CD8-positive, alpha-beta memory T cell (primary cell): ENCODE measurements around the gene PGBD2. TPM values are rescaled to one million over a fixed set of nuclear protein-coding genes. Genes with fewer than 3 reads are reported as not detected.

Experiments used
- CTCF ChIA-PET: fragments of 350-600 bp; sonication (Branson Sonifier 250); formaldehyde crosslinking; loops from one replicate; lab custom pipeline; 2021; ENCODE audit warnings: antibody characterized with exemption; lab: Charles Lee
- POLR2A ChIA-PET: fragments of 350-600 bp; sonication (Branson Sonifier 250); formaldehyde crosslinking; loops from one replicate; lab custom pipeline; 2021; ENCODE audit warnings: antibody characterized with exemption; lab: Charles Lee
- DNase-seq, 5 donors: peaks; one replicate each; pipeline versions ENCODE4 v3.0.0 to v3.0.0-alpha.2; 2020 to 2022; ENCODE audit warnings: mixed read lengths in 1 of 5
- H3K27ac ChIP-seq: one replicate; pipeline ENCODE4 v1.7.0; 2013; ENCODE audit warnings: low read depth, mild to moderate bottlenecking, low read length, moderate library complexity
- H3K27me3 ChIP-seq: 2 replicates; pipeline ENCODE4 v1.7.0; 2013; ENCODE audit warnings: low read length, mild to moderate bottlenecking; ENCODE audit not compliant: insufficient read depth, poor library complexity, severe bottlenecking
- H3K36me3 ChIP-seq: 2 replicates; pipeline ENCODE4 v1.7.0; 2013; ENCODE audit warnings: mild to moderate bottlenecking, low read length, moderate library complexity; ENCODE audit not compliant: insufficient read depth
- H3K4me1 ChIP-seq: 2 replicates; pipeline ENCODE4 v1.7.0; 2013; ENCODE audit warnings: mild to moderate bottlenecking, low read length, moderate library complexity; ENCODE audit not compliant: insufficient read depth
- H3K4me3 ChIP-seq: 2 replicates; pipeline ENCODE4 v1.7.0; 2013; ENCODE audit warnings: mild to moderate bottlenecking, low read length
- H3K9me3 ChIP-seq: 2 replicates; pipeline ENCODE4 v1.7.0; 2013; ENCODE audit warnings: mild to moderate bottlenecking, low read length
- H3K27ac Mint-ChIP-seq, 8 donors: one replicate each; pipeline ENCODE4 v1.8.0; 2020 to 2021; ENCODE audit warnings: mixed read lengths in 8 of 8, mild to moderate bottlenecking in 6 of 8, inconsistent platforms in 3 of 8, moderate library complexity in 3 of 8
- H3K27me3 Mint-ChIP-seq, 2 donors: one replicate each; pipeline ENCODE4 v1.8.0; 2020 to 2021; ENCODE audit warnings: mixed read lengths in 2 of 2, mild to moderate bottlenecking in 1 of 2, moderate library complexity in 1 of 2
- H3K36me3 Mint-ChIP-seq, 3 donors: one replicate each; pipeline ENCODE4 v1.8.0; 2020 to 2021; ENCODE audit warnings: mixed read lengths in 3 of 3, inconsistent platforms in 1 of 3, mild to moderate bottlenecking in 1 of 3
- H3K4me1 Mint-ChIP-seq, 3 donors: one replicate each; pipeline ENCODE4 v1.8.0; 2020 to 2021; ENCODE audit warnings: mixed read lengths in 3 of 3, inconsistent platforms in 1 of 3, mild to moderate bottlenecking in 1 of 3
- H3K4me3 Mint-ChIP-seq, 7 donors: one replicate each; pipeline ENCODE4 v1.8.0; 2020 to 2021; ENCODE audit warnings: mixed read lengths in 7 of 7, mild to moderate bottlenecking in 6 of 7, moderate library complexity in 4 of 7, inconsistent platforms in 2 of 7
- H3K9me3 Mint-ChIP-seq, 5 donors: one replicate each; pipeline ENCODE4 v1.8.0; 2020 to 2022; ENCODE audit warnings: mixed read lengths in 5 of 5, mild to moderate bottlenecking in 3 of 5, moderate library complexity in 2 of 5, inconsistent platforms in 1 of 5
- polyA plus RNA-seq: library from polyadenylated mRNA; unstranded; fragments of 300-500 nt; fragmentation: Illumina TruSeq; gene quantifications from one replicate; pipeline ENCODE4 v1.2.3, GENCODE V29; 2021
- total RNA-seq, 2 experiments: library from RNA; stranded (reverse); gene quantifications; one replicate each; pipeline ENCODE4 v1.2.3, GENCODE V29; 2021

The PGBD2 gene
- 1 to 10 TPM; 7.0 to 8.1 TPM for total RNA-seq
- 13.7 TPM for polyA plus RNA-seq

GRCh38 chr1:248906009-248906752 lies at the start of gene PGBD2:
PGBD2 (plus strand) TSS chr1:248906235; CDS start chr1:248913863, 7,628 bp downstream.
- Histone ChIP-seq H3K9me3 (no peaks in the 10 kb centered on the region), H3K27me3 (no peaks in the 10 kb centered on the region), H3K4me1 (peaks cover 16% of the 10 kb centered on the region), H3K4me3 (peak within 1 kb of the TSS; percentile 72), H3K27ac (peak within 1 kb of the TSS; percentile 87), H3K36me3 (no peaks in the 10 kb centered on the region)
- peak within 1 kb of the TSS; percentile 87 to 99 (median 97) for H3K4me3 Mint-ChIP-seq
- peaks cover 0 to 6% of the 10 kb centered on the region in 2 donors for H3K27me3 Mint-ChIP-seq
- peak; percentile 90 to 95 (median 93) for DNase-seq
- ChIA-PET POLR2A (interaction anchor here (0.6 to 1.1 kb wide), 6 partner anchors 21 to 80 kb away, joined by 3 to 6 read pairs (median 4); partner anchors contain the start of gene ZNF672), CTCF (interaction anchor here (1.0 to 1.1 kb wide), 2 partner anchors 32 to 80 kb away, joined by 3 to 5 read pairs; partner anchors contain the start of gene SH3BP5L)
- peaks cover 0 to 20% (median 10%) of the 10 kb centered on the region in 3 donors for H3K36me3 Mint-ChIP-seq
- H3K9me3 Mint-ChIP-seq: no peaks in the 10 kb centered on the region
- H3K4me1 Mint-ChIP-seq: peaks cover 40 to 56% (median 49%) of the 10 kb centered on the region in 3 donors
- peak within 1 kb of the TSS; percentile 71 to 100 (median 99) for H3K27ac Mint-ChIP-seq

GRCh38 chr1:248857201-248857600 lies 48.8 kb upstream of the PGBD2 start:
- Mint-ChIP-seq H3K4me3 (peak overlapping the region; percentile 30 to 94 (median 88)), H3K4me1 (peaks cover 34 to 44% (median 40%) of the 10 kb centered on the region in 3 donors), H3K27me3 (no peaks in the 10 kb centered on the region), H3K27ac (peak overlapping the region in 5 of 8 donors; percentile 64 to 97 (median 93)), H3K9me3 (no peaks in the 10 kb centered on the region), H3K36me3 (peaks cover 0 to 4% (median 0%) of the 10 kb centered on the region in 3 donors)
- H3K27me3 ChIP-seq: no peaks in the 10 kb centered on the region
- H3K4me3 ChIP-seq: no peak overlapping the region
- DNase-seq: no peak
- no peaks in the 10 kb centered on the region for H3K9me3 ChIP-seq
- H3K27ac ChIP-seq: peak overlapping the region; percentile 77
- H3K4me1 ChIP-seq: peaks cover 67% of the 10 kb centered on the region
- POLR2A ChIA-PET: no interaction called here
- no peaks in the 10 kb centered on the region for H3K36me3 ChIP-seq
- CTCF ChIA-PET: interaction anchor here (0.8 kb wide), 1 partner anchor 19 kb away, joined by 3 read pairs; the partner anchor contains the start of gene ZNF672

- Histone ChIP-seq H3K36me3 (no peaks in the 10 kb centered on the region), H3K4me3 (peak overlapping the region; percentile 71), H3K9me3 (no peaks in the 10 kb centered on the region), H3K4me1 (peaks cover 67% of the 10 kb centered on the region), H3K27me3 (no peaks in the 10 kb centered on the region), H3K27ac (peak overlapping the region; percentile 77)
- Mint-ChIP-seq H3K9me3 (no peaks in the 10 kb centered on the region), H3K27ac (peak overlapping the region; percentile 64 to 97 (median 92)), H3K27me3 (no peaks in the 10 kb centered on the region), H3K4me1 (peaks cover 38 to 49% (median 46%) of the 10 kb centered on the region in 3 donors), H3K36me3 (peaks cover 0 to 4% (median 0%) of the 10 kb centered on the region in 3 donors), H3K4me3 (peak overlapping the region; percentile 82 to 94 (median 89))
- no peak for DNase-seq
- POLR2A ChIA-PET: interaction anchor here (1.7 to 3.0 kb wide), 3 partner anchors 16 to 32 kb away, joined by 13 to 57 read pairs (median 13); partner anchors contain the start of genes SH3BP5L and ZNF672
- CTCF ChIA-PET: interaction anchor here (0.8 to 2.5 kb wide), 8 partner anchors 12 to 33 kb away, joined by 3 to 41 read pairs (median 6); partner anchors contain the start of genes SH3BP5L and ZNF672
Measured at GRCh38 chr1:248857749-248858095, 48.3 kb upstream of the PGBD2 start.

GRCh38 chr1:248858096-248858890 lies 47.7 kb upstream of the PGBD2 start:
- H3K4me3 Mint-ChIP-seq: peak overlapping the region; percentile 82 to 94 (median 89)
- no peaks in the 10 kb centered on the region for H3K9me3 Mint-ChIP-seq
- peak overlapping the region; percentile 89 to 97 (median 94) for H3K27ac Mint-ChIP-seq
- Histone ChIP-seq H3K27me3 (no peaks in the 10 kb centered on the region), H3K36me3 (no peaks in the 10 kb centered on the region), H3K9me3 (no peaks in the 10 kb centered on the region), H3K27ac (peak overlapping the region; percentile 77), H3K4me3 (peak overlapping the region; percentile 71), H3K4me1 (peaks cover 63% of the 10 kb centered on the region)
- ChIA-PET POLR2A (interaction anchor here (1.7 to 3.0 kb wide), 3 partner anchors 15 to 32 kb away, joined by 13 to 57 read pairs (median 13); partner anchors contain the start of genes SH3BP5L and ZNF672), CTCF (interaction anchor here (0.8 to 2.5 kb wide), 8 partner anchors 13 to 34 kb away, joined by 3 to 41 read pairs (median 6); partner anchors contain the start of genes SH3BP5L and ZNF672)
- H3K36me3 Mint-ChIP-seq: peaks cover 0 to 7% (median 0%) of the 10 kb centered on the region in 3 donors
- peaks cover 42 to 53% (median 50%) of the 10 kb centered on the region in 3 donors for H3K4me1 Mint-ChIP-seq
- DNase-seq: no peak
- no peaks in the 10 kb centered on the region for H3K27me3 Mint-ChIP-seq

GRCh38 chr1:248858891-248859889 lies 46.8 kb upstream of the PGBD2 start, which contains the start of gene ZNF692:
ZNF692 (minus strand) TSS chr1:248859085; CDS start chr1:248858309, 776 bp downstream.
- H3K9me3 ChIP-seq: no peaks in the 10 kb centered on the region
- POLR2A ChIA-PET: interaction anchor here (0.5 to 3.0 kb wide), 4 partner anchors 11 to 33 kb away, joined by 3 to 57 read pairs (median 13); partner anchors contain the start of genes SH3BP5L and ZNF672
- H3K36me3 ChIP-seq: no peaks in the 10 kb centered on the region
- CTCF ChIA-PET: interaction anchor here (1.1 to 2.5 kb wide), 8 partner anchors 14 to 38 kb away, joined by 3 to 41 read pairs (median 6); partner anchors contain the start of genes SH3BP5L and ZNF672
- H3K4me1 ChIP-seq: peaks cover 58% of the 10 kb centered on the region
- H3K27me3 ChIP-seq: no peaks in the 10 kb centered on the region
- no peaks in the 10 kb centered on the region for H3K9me3 Mint-ChIP-seq
- peaks cover 47 to 59% (median 58%) of the 10 kb centered on the region in 3 donors for H3K4me1 Mint-ChIP-seq
- H3K27me3 Mint-ChIP-seq: no peaks in the 10 kb centered on the region
- peak within 1 kb of the TSS; percentile 71 for H3K4me3 ChIP-seq
- peaks cover 0 to 7% (median 0%) of the 10 kb centered on the region in 3 donors for H3K36me3 Mint-ChIP-seq
- H3K27ac ChIP-seq: peak within 1 kb of the TSS; percentile 77
- peak within 1 kb of the TSS; percentile 90 to 97 (median 95) for H3K27ac Mint-ChIP-seq
- peak within 1 kb of the TSS; percentile 82 to 94 (median 89) for H3K4me3 Mint-ChIP-seq
- DNase-seq: peak; percentile 94 to 99 (median 97)

GRCh38 chr1:248860007-248860406 lies 46.0 kb upstream of the PGBD2 start:
- H3K4me1 ChIP-seq: peaks cover 50% of the 10 kb centered on the region
- no peaks in the 10 kb centered on the region for H3K27me3 Mint-ChIP-seq
- no peak for DNase-seq
- no peaks in the 10 kb centered on the region for H3K36me3 ChIP-seq
- H3K36me3 Mint-ChIP-seq: peaks cover 0 to 7% (median 0%) of the 10 kb centered on the region in 3 donors
- no peaks in the 10 kb centered on the region for H3K9me3 ChIP-seq
- ChIA-PET CTCF (interaction anchor here (1.2 to 2.5 kb wide), 2 partner anchors 33 to 39 kb away, joined by 3 to 23 read pairs; partner anchors contain the start of gene SH3BP5L), POLR2A (interaction anchor here (2.1 to 3.0 kb wide), 2 partner anchors 13 to 21 kb away, joined by 13 to 57 read pairs; partner anchors contain the start of gene ZNF672)
- peak overlapping the region; percentile 90 to 97 (median 95) for H3K27ac Mint-ChIP-seq
- H3K4me1 Mint-ChIP-seq: peaks cover 51 to 63% (median 60%) of the 10 kb centered on the region in 3 donors
- H3K4me3 ChIP-seq: no peak overlapping the region
- no peaks in the 10 kb centered on the region for H3K9me3 Mint-ChIP-seq
- peak overlapping the region; percentile 77 for H3K27ac ChIP-seq
- no peaks in the 10 kb centered on the region for H3K27me3 ChIP-seq
- peak overlapping the region in 6 of 7 donors; percentile 82 to 94 (median 88) for H3K4me3 Mint-ChIP-seq
